H9 (cell line): ENCODE data around the gene KCNK5. TPM values are rescaled to one million over a fixed set of nuclear protein-coding genes. Genes with fewer than 3 reads are reported as not detected.

Experiments used
- DNase-seq: peaks from one replicate; pipeline ENCODE4 v3.0.0-alpha.2; 2017
- H2AFZ ChIP-seq: one replicate; pipeline ENCODE4 v1.6.1; 2013; ENCODE audit warnings: mild to moderate bottlenecking, low read length, control low read depth, moderate library complexity
- H2AK5ac ChIP-seq: 2 replicates; pipeline ENCODE4 v1.6.1; 2013; ENCODE audit warnings: low read length, control low read depth, mixed read lengths; ENCODE audit not compliant: insufficient read length
- H2BK120ac ChIP-seq: one replicate; pipeline ENCODE4 v1.6.1; 2013; ENCODE audit warnings: low read depth, mild to moderate bottlenecking, low read length, control low read depth, inconsistent platforms; ENCODE audit not compliant: poor library complexity, severe bottlenecking
- H2BK12ac ChIP-seq: 2 replicates; pipeline ENCODE4 v1.6.1; 2013; ENCODE audit warnings: low read length, control low read depth, mixed read lengths, low read depth; ENCODE audit not compliant: insufficient read length
- H2BK15ac ChIP-seq: 2 replicates; pipeline ENCODE4 v1.6.1; 2013; ENCODE audit warnings: low read depth, low read length, control low read depth
- H2BK20ac ChIP-seq: one replicate; pipeline ENCODE4 v1.6.1; 2013; ENCODE audit warnings: low read depth, mild to moderate bottlenecking, low read length, control low read depth, inconsistent platforms; ENCODE audit not compliant: poor library complexity, severe bottlenecking
- H2BK5ac ChIP-seq: 2 replicates; pipeline ENCODE4 v1.6.1; 2013; ENCODE audit warnings: low read length, control low read depth, mixed read lengths; ENCODE audit not compliant: insufficient read length
- H3K14ac ChIP-seq: 2 replicates; pipeline ENCODE4 v1.6.1; 2013; ENCODE audit warnings: low read length, control low read depth; ENCODE audit not compliant: insufficient read depth
- H3K18ac ChIP-seq: 2 replicates; pipeline ENCODE4 v1.6.1; 2013; ENCODE audit warnings: low read depth, mild to moderate bottlenecking, mixed read lengths, low read length, control low read depth; ENCODE audit not compliant: insufficient read length
- H3K23ac ChIP-seq: 2 replicates; pipeline ENCODE4 v1.6.1; 2013; ENCODE audit warnings: low read length, control low read depth, mixed read lengths, low read depth; ENCODE audit not compliant: insufficient read length
- H3K23me2 ChIP-seq: 2 replicates; pipeline ENCODE4 v1.6.1; 2013; ENCODE audit warnings: low read depth, mild to moderate bottlenecking, mixed read lengths, low read length, control low read depth; ENCODE audit not compliant: insufficient read length, poor library complexity, severe bottlenecking
- H3K27ac ChIP-seq: 2 replicates; pipeline ENCODE4 v1.5.1; 2013; ENCODE audit warnings: low read length, control low read depth, mixed read lengths, low read depth; ENCODE audit not compliant: insufficient read length
- H3K27me3 ChIP-seq: 2 replicates; pipeline ENCODE4 v1.6.1; 2013; ENCODE audit warnings: low read length, control low read depth, inconsistent platforms; ENCODE audit not compliant: insufficient read depth
- H3K4ac ChIP-seq: 2 replicates; pipeline ENCODE4 v1.6.1; 2013; ENCODE audit warnings: low read depth, mild to moderate bottlenecking, control low read depth, inconsistent platforms, low read length, moderate library complexity
- H3K4me1 ChIP-seq: 2 replicates; pipeline ENCODE4 v1.6.1; 2013; ENCODE audit warnings: low read length, control low read depth, inconsistent platforms; ENCODE audit not compliant: insufficient read depth
- H3K4me2 ChIP-seq: 2 replicates; pipeline ENCODE4 v1.6.1; 2013; ENCODE audit warnings: low read length, control low read depth, mixed read lengths; ENCODE audit not compliant: insufficient read length, insufficient read depth
- H3K56ac ChIP-seq: 2 replicates; pipeline ENCODE4 v1.6.1; 2013; ENCODE audit warnings: low read depth, mild to moderate bottlenecking, mixed read lengths, low read length, control low read depth; ENCODE audit not compliant: insufficient read length
- H3K79me1 ChIP-seq: 2 replicates; pipeline ENCODE4 v1.6.1; 2013; ENCODE audit warnings: low read depth, mild to moderate bottlenecking, moderate library complexity, low read length, control low read depth, inconsistent platforms; ENCODE audit not compliant: insufficient read depth, poor library complexity, severe bottlenecking
- H3K79me2 ChIP-seq: 2 replicates; pipeline ENCODE4 v1.6.1; 2013; ENCODE audit warnings: low read length, control low read depth, inconsistent platforms; ENCODE audit not compliant: insufficient read depth
- H3K9ac ChIP-seq: 2 replicates; pipeline ENCODE4 v1.6.1; 2013; ENCODE audit warnings: low read length, control low read depth, mixed read lengths; ENCODE audit not compliant: insufficient read length; ENCODE audit errors: extremely low read depth
- H3K9me3 ChIP-seq: one replicate; pipeline ENCODE4 v1.6.1; 2013; ENCODE audit warnings: low read depth, low read length, inconsistent platforms; ENCODE audit not compliant: control insufficient read depth
- H3T11ph ChIP-seq: one replicate; pipeline ENCODE4 v1.6.1; 2013; ENCODE audit warnings: mild to moderate bottlenecking, low read length, control low read depth, inconsistent platforms
- H4K20me1 ChIP-seq: one replicate; pipeline ENCODE4 v1.6.1; 2013; ENCODE audit not compliant: control insufficient read depth, insufficient read length, insufficient read depth
- H4K5ac ChIP-seq: 2 replicates; pipeline ENCODE4 v1.6.1; 2013; ENCODE audit warnings: low read depth, mild to moderate bottlenecking, mixed read lengths, low read length, control low read depth; ENCODE audit not compliant: insufficient read length
- H4K8ac ChIP-seq: replicated peaks from 2 replicates; pipeline ENCODE4 v1.6.1; 2013; ENCODE audit warnings: low read length, control low read depth, mixed read lengths, low read depth; ENCODE audit not compliant: insufficient read length
- H4K91ac ChIP-seq: 2 replicates; pipeline ENCODE4 v1.6.1; 2013; ENCODE audit warnings: low read depth, mild to moderate bottlenecking, moderate library complexity, mixed read lengths, low read length, control low read depth; ENCODE audit not compliant: insufficient read length
- H3K27ac Mint-ChIP-seq, 3 experiments: 2 replicates in 2 of 3; 3 replicates in 1 of 3; pipeline ENCODE4 v1.8.0; 2020 to 2021; ENCODE audit warnings: mixed read lengths in 3 of 3, mild to moderate bottlenecking in 1 of 3, moderate library complexity in 1 of 3
- H3K27me3 Mint-ChIP-seq: 2 replicates; pipeline ENCODE4 v1.8.0; 2021; ENCODE audit warnings: low read depth, mild to moderate bottlenecking, moderate library complexity, mixed read lengths
- H3K36me3 Mint-ChIP-seq, 3 experiments: 2 replicates in 2 of 3; 3 replicates in 1 of 3; pipeline ENCODE4 v1.8.0; 2020 to 2021; ENCODE audit warnings: low read depth in 3 of 3, mixed read lengths in 3 of 3; ENCODE audit not compliant: insufficient read depth in 1 of 3
- H3K4me1 Mint-ChIP-seq, 2 experiments: 2 replicates each; pipeline ENCODE4 v1.8.0; 2020; ENCODE audit warnings: mixed read lengths in 2 of 2
- H3K4me3 Mint-ChIP-seq, 2 experiments: 2 replicates in 1 of 2; 3 replicates in 1 of 2; pipeline ENCODE4 v1.8.0; 2020 to 2021; ENCODE audit warnings: mild to moderate bottlenecking in 2 of 2, mixed read lengths in 2 of 2, moderate library complexity in 1 of 2
- H3K9me3 Mint-ChIP-seq, 2 experiments: 2 replicates in 1 of 2; 3 replicates in 1 of 2; pipeline ENCODE4 v1.8.0; 2020; ENCODE audit warnings: mild to moderate bottlenecking in 2 of 2, mixed read lengths in 2 of 2, moderate library complexity in 1 of 2
- WGBS: extraction: QIAGEN DNeasy Blood & Tissue Kit; methylation state at CpG from one replicate; pipeline ENCODE4 v1.1.7; 2013; ENCODE audit warnings: missing lambda C conversion rate, low lambda C conversion rate, mixed read lengths; ENCODE audit not compliant: insufficient read length; ENCODE audit errors: extremely low coverage; 5-methylcytosine and 5-hydroxymethylcytosine counted together
- total RNA-seq: library from RNA; stranded (reverse); gene quantifications from 2 replicates; pipeline ENCODE4 v1.2.1, GENCODE V29; 2021
- TF ChIP-seq, protein P1 (sequence below): fragments of 200-600 bp; sonication (generic); conservative IDR thresholded peaks from 3 replicates; pipeline ENCODE4 v1.8.0; 2021; ENCODE audit warnings: antibody characterized with exemption, mild to moderate bottlenecking

Gene KCNK5
- total RNA-seq, 1 experiment from 2014 or later: 30.0 TPM

DNA sequence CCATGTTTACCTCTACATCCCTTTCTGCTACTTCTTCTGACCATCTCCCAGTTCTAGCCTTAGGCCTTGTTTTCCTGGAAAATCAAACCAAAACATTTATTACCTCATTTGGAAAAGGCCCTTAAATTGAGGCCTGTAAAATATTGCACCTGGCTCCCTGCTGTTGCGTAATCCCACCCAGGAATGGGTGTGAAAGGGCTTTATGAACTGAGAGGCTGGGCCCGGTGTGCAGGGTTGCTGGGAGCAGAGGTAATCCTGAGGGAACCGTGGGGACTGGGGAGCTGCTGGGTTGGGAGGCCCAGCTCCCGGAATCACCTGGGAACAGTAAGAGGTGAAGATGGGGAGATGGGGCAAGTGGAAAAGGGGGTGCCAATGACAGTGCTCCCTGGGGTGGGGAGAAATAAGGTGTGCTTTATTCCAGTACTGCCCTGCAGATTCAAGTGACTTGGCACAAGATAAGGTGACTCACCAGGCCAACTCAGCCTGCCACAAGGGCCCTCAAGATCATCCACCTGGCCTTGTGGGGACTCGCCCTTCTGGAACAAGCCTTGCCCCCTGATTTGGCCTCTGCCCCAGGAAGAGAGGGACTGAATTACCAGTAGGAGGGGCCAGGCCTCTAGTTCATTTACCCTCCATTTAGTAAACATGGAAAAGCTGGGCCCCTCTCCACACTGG lies 44.2 kb downstream of the KCNK5 start:
- H3K4me1 Mint-ChIP-seq: peaks cover 7 to 14% of the 10 kb centered on the region in 2 experiments
- no peak overlapping the region for H3K27ac ChIP-seq
- H2BK20ac ChIP-seq: no peak overlapping the region
- no peak overlapping the region for H4K8ac ChIP-seq
- H3K36me3 Mint-ChIP-seq: peaks cover 22 to 54% (median 47%) of the 10 kb centered on the region in 3 experiments; a peak in 6 of 7 replicates
- no peak overlapping the region for H3K56ac ChIP-seq
- H3K4me1 ChIP-seq: no peaks in the 10 kb centered on the region
- H3K9ac ChIP-seq: no peak overlapping the region
- no peaks in the 10 kb centered on the region for H3K27me3 ChIP-seq
- H2BK15ac ChIP-seq: no peak overlapping the region
- peak overlapping the region in 1 of 2 experiments; percentile 16; a peak in 1 of 5 replicates for H3K4me3 Mint-ChIP-seq
- no peaks in the 10 kb centered on the region for H3K9me3 ChIP-seq
- peaks cover 1% of the 10 kb centered on the region; the same call in 1 of the 2 replicates for H3K27me3 Mint-ChIP-seq
- H2BK120ac ChIP-seq: no peak overlapping the region
- H2BK5ac ChIP-seq: no peak overlapping the region
- H2AK5ac ChIP-seq: no peak overlapping the region
- no peak overlapping the region for H2BK12ac ChIP-seq
- no peak overlapping the region; a peak in 1 of 7 replicates for H3K27ac Mint-ChIP-seq
- H3T11ph ChIP-seq: no peak overlapping the region
- H3K9me3 Mint-ChIP-seq: no peaks in the 10 kb centered on the region
- no peak overlapping the region for H2AFZ ChIP-seq
- H4K20me1 ChIP-seq: no peaks in the 10 kb centered on the region
- H3K14ac ChIP-seq: no peak overlapping the region
- WGBS: no CpG with 5 or more reads among the region's 5 CpGs
- H4K5ac ChIP-seq: no peak overlapping the region
- TF ChIP-seq, protein P1, sequence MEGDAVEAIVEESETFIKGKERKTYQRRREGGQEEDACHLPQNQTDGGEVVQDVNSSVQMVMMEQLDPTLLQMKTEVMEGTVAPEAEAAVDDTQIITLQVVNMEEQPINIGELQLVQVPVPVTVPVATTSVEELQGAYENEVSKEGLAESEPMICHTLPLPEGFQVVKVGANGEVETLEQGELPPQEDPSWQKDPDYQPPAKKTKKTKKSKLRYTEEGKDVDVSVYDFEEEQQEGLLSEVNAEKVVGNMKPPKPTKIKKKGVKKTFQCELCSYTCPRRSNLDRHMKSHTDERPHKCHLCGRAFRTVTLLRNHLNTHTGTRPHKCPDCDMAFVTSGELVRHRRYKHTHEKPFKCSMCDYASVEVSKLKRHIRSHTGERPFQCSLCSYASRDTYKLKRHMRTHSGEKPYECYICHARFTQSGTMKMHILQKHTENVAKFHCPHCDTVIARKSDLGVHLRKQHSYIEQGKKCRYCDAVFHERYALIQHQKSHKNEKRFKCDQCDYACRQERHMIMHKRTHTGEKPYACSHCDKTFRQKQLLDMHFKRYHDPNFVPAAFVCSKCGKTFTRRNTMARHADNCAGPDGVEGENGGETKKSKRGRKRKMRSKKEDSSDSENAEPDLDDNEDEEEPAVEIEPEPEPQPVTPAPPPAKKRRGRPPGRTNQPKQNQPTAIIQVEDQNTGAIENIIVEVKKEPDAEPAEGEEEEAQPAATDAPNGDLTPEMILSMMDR: no peak
- no peak overlapping the region for H3K4me2 ChIP-seq
- H3K23me2 ChIP-seq: no peaks in the 10 kb centered on the region
- no peak overlapping the region for H3K23ac ChIP-seq
- H3K79me1 ChIP-seq: no peaks in the 10 kb centered on the region
- H3K18ac ChIP-seq: no peak overlapping the region
- H3K79me2 ChIP-seq: no peaks in the 10 kb centered on the region
- H3K4ac ChIP-seq: no peak overlapping the region
- DNase-seq: no peak
- H4K91ac ChIP-seq: no peak overlapping the region
